Astrocyte of the cerebellum (primary cell): ENCODE data around the gene PI16.

Experiments used
- DNase-seq: peaks from one replicate; pipeline ENCODE4 v3.0.0-alpha.2; 2011; ENCODE audit warnings: low read depth
- H3K4me3 ChIP-seq: 2 replicates; pipeline ENCODE4 v1.5.1; 2011; ENCODE audit warnings: mild to moderate bottlenecking, low read depth, low read length, moderate library complexity
- CTCF ChIP-seq: IDR thresholded peaks from 2 replicates; pipeline ENCODE4 v1.5.1; 2012; ENCODE audit warnings: low read length, low read depth, moderate library complexity, mild to moderate bottlenecking; ENCODE audit errors: missing control alignments
- in situ Hi-C: cut with HindIII; loops from 2 replicates; pipeline ENCODE4 v1.10.0; 2017; ENCODE audit warnings: low sequenced_read_pairs

The PI16 gene

GRCh38 chr6:36968266-36968977, 13.9 kb downstream of the PI16 start:
- TF ChIP-seq CTCF, result no peak
- in situ Hi-C loops, result no loop called here
- no peak for DNase-seq
- H3K4me3 ChIP-seq, result no peak overlapping the region

DNA sequence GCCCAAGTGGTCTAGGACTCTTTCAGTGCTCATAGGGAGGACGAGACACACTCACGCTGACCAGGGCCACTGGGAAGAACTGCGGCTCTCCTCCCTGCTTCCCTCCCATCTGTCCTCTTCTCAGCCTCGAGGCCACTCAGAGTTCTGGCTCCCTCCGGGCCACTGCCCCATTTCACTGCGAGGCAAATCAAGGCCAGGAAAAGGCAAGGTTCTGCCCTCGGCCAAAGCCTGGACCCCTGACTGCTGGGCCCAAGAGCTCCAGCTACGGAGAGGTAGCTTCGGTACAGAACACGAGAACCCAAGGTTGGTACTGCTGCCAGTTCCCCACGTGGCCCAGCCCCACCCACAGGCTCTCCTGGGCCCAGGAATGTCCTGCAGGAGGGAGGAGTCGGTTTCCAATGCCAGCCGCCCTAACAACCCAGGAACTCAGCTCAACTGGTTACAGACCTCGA, 14.7 kb downstream of the PI16 start:
- no peak overlapping the region for H3K4me3 ChIP-seq
- in situ Hi-C loops, result no loop called here
- no peak for TF ChIP-seq CTCF
- DNase-seq, result no peak

DNA sequence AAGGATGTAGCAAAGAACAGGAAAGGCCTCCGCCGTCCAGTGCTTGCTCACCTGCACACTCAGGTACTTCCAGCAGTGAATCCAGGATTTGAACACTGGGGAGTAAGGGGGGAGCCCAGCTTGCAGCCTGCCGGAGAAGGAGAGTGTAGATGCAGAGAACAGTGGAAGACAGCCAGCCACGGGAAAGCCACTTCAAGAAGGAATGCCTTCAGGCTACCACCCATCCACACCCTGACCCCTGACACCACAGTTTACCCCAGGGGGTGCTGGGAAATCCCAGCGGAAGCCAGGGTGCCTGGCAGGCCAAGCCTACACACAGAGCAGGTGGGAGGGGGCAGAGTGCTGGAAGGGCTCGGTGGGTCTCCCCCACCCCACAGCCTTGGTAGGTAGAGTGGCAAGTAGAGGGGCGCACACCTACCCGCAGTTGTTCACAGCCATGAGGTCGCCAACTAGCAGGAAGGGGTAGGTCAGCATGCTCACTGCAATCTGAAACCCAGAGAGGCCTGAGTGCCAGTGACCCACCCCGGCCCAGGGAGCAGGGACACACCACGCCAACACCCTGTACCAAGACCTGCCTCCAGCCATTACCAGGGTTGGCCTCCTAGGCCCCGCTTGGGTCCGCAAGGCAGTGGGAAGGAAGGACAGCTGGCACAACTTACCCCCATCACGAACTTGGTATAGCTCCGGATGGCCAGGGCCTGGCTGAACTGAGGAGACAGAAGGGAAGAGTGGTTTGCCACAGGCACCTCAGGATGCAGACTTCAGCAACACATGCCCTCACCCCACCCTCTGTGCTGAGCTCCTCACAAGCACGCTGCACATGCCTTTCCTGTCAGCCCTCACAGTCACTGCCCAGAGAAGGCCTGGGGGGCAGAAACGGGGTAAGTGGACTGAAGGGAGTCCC, 15.7 kb downstream of the PI16 start:
- in situ Hi-C loops, result no loop called here
- no peak for DNase-seq
- H3K4me3 ChIP-seq, result no peak overlapping the region
- TF ChIP-seq CTCF, result no peak

DNA sequence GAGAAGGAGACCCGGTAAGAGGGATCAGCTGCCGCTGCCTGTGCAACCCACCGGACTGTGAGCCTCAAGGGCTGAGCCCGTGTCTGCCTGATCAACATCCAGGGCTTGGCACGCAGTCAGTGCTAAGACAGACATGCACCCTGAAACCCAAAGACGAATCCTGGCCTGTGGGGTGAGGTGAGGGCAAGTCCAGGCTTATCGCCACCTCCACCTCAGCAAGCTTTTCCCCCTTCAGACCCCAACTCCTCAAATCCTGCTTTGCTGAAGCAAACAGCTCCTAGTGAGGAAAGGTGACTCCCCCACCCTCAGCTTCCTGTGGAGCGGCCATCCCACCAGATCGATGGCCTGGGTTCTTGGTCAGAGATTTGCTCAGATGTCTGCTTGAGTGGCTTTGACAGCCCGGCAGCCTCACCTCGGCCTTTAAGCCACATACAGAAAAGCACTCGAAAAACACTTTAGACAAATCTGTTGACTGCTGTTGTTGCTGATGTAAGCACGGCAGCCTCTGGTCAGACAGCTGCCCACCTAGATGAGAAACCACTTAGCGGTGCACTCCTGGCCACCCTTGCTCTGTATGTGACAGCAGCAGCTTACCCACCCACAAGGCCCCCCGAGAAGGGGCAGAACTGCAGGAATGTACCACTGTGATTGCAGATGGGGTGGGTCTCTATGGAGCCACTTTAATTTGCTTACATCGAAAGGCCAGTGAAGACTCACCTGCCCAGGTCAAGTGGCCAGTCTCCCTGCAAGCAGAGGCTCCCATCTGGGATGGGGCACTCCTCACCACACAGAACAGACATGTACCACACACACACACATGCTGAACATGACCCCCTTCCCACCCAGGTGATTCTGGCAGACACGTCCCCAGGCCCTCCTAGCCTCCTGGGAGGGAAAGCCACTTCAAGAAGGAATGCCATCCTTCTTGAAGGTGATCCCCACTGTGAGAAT, 16.6 kb downstream of the PI16 start:
- H3K4me3 ChIP-seq, result no peak overlapping the region
- DNase-seq, result no peak
- in situ Hi-C loops, result no loop called here
- TF ChIP-seq CTCF, result no peak

GRCh38 chr6:36971921-36972673, 17.6 kb downstream of the PI16 start:
- H3K4me3 ChIP-seq, result no peak overlapping the region
- in situ Hi-C loops, result no loop called here
- no peak for TF ChIP-seq CTCF
- DNase-seq, result no peak
